GM18505 (cell line): ENCODE measurements around the gene GRID1.

ENCODE experiments used
- ATAC-seq: cut with Tn5 transposase; IDR thresholded peaks from one replicate; pipeline ENCODE4 v1.9.1; 2021; ENCODE audit not compliant: unreplicated experiment
- POLR2A ChIP-seq: IDR thresholded peaks from 4 replicates; pipeline ENCODE4 v1.6.1; 2011; ENCODE audit warnings: borderline replicate concordance; ENCODE audit not compliant: insufficient read depth, insufficient read length; ENCODE audit errors: extremely low read depth

The GRID1 gene

DNA sequence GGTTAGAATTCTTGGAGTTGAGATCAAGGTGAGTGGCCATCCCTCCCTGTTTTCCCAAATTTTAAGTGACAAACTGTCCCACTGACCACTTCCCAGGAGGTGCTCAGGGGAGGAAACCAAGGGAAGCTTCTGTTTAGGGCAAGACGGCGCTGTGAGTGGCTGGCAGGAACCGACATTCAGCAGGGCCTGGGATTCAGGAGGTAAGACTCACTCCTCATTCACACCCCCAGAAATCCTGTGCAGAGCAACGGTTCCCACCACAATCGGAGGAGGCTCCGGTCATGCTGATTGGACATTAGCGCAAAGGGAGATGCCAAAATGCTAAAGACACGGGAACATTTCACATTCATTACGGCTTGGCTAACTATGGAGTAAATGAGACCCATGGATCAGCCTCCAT is 200.9 kb downstream of the GRID1 start:
- TF ChIP-seq POLR2A: no peak
- no peak for ATAC-seq

DNA sequence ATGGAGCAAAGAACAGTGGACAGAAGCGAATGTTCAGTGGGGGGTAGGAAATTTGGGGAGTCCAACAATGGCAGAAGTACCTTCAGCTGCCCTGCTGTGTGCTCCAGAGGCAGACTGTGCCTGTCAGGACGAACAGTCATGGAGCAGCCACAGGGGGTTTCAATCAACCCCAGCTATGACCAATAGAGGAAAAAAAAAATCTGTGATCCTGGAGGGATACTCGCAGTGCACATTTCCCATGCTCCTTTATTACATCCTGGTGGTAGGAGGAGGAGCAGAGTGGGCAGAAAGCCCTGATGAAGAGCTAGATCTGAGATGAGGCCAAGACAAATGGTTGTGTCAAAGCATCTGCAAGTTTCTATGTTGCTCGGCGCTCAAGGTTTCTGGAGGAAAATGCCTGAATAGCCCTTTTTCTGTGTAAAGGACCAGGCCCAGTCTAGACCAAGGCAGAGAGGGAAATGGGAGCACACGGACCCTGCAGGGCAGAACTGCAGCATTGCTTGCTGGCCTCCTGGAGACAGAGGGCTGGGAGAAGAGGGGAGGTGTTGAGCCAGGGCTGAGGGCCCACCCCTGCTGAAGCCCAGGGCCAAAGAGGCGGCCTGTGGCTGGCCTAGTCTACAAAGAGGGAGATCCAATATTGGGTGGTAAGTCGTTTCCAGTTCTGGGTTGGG is 201.5 kb downstream of the GRID1 start:
- no peak for TF ChIP-seq POLR2A
- ATAC-seq: no peak

DNA sequence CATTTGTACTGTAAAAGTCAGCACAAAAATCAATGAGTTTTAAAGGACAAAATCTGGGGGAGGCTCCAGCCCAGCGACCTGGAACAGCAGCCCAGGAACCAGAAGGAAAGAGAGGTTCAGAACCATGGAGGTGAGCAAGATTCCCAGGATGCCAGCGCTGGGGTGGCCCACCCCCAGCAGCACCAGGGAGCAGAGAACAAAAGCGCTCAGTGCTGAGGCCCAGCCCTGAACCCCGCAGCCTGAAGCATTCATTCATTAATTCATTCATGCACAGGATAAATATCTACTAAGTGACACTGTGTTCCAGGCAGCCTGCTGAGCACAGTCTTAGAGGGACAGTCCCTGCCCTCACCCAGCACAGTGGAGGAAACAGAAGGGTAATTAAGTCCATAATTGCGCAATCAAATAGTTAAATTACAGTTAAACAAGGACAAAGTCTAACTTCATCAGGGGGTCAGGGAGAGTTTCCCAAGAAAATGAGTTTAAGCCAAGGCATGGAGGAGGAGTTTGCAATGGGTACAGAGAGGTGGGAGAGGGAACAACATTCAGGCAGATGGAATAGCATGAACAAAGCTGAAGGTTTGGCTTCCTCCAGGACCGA is 202.3 kb downstream of the GRID1 start:
- no peak for ATAC-seq
- TF ChIP-seq POLR2A: no peak

DNA sequence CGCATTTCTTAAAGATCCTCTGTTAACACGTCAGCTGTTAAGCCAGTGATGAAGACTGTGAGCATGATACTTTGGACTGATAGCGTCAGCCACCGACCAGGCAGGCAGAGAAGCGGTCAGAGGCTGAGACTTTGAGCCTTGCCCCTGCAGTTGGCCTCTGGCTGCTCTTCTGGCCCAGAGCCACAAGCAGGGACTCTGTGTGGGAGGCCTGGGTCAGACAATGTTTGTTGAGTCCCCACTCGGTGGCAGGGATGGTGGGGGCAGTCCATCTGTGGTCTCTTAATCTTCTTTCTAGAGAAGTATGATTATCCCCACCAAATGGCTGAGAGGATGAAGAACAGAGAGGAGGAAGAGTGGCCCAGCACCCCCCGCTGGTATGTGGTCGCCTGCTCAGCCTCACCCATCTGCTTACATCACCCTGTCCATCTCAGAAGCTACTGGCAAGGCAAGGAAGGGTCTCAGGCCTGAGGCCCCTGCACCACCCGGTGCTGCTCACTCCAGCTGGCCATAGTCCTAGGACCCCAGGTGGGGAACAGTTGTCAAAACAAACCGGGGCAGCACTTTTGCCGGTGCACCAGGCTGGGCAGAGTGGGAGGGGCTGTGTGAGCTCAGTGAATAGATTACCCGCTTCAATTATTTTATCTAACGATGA is 202.9 kb downstream of the GRID1 start:
- ATAC-seq: no peak
- TF ChIP-seq POLR2A: no peak

DNA sequence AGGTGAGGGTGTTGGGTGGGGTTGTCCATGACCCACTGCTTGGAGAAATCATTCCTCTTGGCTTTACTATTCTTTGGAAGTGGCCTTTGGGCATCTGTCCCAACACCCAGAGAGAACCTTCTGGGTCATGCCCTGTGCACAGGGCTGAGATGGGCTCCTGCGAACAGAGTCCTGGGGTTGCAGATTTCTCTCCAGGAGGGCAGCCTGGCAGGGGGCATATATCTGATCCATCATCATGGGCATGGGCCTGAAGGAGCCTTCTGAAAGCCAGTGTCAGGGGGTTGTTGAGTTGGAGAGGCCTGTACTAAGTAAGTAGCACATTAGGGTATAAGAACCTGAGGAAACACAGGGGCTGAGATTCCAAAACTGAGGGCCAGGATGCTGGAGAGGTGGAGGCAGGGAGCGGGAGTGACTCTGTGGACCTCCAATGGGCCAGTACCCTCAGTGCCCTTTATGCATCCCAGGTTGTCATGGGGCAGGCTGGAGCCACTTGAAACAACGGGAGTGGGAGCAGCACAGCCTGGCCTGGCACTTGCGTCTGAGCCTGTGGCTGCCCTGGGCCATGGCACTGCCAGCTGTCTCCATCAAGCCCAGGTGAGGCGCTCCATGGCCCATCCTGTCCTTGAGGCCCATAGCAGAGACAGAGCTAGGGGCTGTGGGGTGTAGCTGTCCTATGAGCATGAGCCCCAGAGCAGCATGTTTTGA is 203.7 kb downstream of the GRID1 start:
- ATAC-seq: no peak
- no peak for TF ChIP-seq POLR2A

DNA sequence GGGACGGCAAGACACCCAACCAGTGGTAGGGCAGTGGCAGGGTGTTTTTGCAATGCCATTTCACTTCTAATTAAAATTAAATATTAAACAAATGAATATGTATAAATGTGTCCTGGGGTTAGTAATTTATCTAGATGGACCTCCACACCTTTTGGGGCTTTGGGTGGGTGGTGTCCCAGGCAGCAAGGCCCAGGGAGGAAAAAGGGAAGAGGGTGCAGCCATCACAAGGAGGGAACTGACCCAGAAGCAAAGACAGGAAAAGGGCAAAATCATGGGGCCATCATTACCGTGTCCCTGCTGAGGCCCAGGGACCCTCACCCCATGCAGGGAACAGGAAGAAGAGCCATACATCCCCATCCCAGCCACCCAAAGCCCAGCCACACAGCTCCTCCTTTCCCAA is 204.6 kb downstream of the GRID1 start:
- no peak for ATAC-seq
- TF ChIP-seq POLR2A: no peak

DNA sequence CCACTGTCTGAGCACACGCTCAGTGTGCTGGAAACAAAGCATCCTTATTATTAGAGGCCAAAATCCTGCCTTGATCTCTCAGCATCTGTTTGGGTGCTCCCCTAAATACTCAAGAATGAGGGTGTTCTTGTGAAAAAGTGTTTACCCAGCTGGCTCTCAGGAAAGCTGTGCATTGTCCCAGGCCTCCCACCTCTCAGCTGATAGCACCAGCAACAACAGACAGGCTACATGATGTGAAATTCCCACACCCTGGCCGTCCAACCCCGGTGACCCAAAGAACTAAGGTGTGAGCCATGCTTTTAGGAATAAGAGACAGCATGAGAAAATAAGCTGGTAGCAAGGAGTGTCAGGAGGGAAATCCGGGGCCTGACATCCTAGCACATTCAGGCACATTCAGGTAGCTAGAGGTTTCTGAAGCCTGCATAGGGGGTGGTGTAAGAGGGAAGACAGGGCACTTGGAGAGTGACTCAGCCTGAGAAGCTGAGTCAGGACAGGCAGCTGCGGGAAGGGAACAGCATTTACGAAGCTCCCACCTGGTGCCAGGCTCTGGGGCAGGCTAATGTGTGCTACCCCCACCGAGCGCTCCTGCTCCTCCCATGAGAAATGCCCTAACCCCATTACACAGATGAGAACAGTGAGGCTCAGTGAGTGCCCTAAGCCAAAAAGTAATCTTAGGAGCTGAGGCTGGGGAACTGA is 205.6 kb downstream of the GRID1 start:
- no peak for TF ChIP-seq POLR2A
- ATAC-seq: no peak

DNA sequence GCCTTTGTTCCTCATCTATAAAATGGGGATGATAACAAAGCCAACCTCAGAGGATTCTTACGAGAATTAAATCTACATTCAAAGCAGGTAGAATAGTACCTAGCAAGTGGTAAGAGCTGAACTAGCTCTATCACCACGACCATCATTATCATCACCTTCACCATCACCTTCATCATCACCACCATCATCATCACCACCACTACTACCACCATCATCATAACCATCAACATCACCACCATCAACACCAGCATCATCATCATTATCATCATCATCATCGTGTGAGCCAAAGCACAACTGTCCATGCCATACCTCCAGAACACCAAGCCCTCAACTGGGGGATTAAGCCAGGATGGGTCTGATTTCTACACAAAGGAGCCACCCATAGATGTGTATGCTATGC is 206.8 kb downstream of the GRID1 start:
- no peak for TF ChIP-seq POLR2A
- ATAC-seq: no peak

DNA sequence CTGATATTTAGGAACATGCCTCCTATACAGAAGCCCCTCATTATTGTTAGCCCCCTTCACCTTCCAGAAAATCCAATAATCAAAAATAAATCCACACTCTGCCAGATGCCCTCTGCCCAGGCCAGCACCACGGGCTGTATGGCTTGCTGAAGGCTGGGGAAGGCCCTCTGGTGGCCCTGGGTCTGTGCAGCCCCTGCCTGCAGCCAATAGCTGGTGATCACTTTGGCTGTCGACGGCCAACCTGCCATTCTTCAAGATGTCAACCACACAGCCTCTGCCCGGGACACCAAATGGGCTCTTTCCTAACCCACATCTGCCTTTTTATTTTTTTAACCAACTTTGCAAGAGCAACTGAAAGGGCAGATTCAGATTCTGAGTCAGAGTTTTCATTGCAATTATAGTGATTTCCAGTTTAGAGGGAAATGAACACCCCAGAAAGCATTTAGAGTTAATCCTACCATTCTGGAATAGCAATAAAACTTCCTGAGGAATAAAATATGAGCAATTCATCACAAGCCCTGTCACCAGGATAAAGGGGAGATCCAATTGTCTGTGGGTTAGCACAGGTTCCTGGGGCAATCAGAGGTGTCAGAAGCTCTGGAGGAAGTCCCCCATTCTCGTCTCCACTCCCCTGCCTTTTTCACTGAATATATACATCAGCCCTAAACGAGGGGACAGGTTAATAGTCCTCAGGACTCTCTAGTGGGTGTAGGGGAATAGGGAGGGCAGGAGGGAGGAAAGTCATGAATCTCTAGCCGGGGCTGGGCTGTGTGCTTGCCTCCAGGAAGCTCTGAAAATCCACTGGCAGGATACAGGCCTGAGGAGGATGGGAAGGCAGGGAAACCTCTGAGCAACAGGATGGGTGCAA is 211.3 kb downstream of the GRID1 start:
- no peak for ATAC-seq
- TF ChIP-seq POLR2A: no peak

DNA sequence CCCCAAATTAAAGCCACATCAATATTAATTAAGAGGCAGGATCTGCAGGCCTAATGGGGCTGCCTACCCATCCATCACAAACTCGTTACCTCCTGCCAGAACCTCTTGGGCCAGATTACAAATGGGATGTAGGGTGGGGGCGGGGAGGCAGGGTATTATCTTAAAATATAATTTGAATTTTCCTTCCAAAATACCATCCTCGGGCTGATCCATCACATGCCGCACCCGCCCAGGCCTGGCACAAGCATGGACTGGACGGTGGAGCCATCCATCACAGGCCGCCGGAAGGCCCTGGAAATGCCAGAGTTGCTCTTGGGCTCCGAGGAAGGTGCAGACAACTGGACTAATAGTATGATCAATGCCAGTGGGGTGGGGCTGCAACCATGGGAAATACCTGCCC is 212.8 kb downstream of the GRID1 start:
- no peak for TF ChIP-seq POLR2A
- ATAC-seq: no peak

DNA sequence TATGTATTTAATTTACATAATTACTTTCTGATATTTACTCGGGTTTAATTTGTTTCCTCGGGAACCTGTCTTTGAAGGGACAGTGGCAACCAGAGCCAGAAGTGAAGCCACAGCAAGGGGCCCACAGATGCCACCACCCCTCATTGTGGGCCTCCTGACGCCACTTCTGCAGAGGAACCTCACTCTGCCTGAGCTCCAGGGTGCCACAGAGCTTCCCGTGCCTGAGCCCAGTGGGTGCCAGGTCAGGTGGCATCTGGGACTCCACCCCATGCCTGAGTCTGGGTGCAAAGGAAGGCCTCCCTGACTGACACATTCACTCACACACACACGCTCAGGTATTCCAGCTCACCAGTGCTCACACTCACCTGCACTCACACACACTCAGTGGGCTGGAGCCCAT is 213.7 kb downstream of the GRID1 start:
- ATAC-seq: no peak
- TF ChIP-seq POLR2A: no peak

DNA sequence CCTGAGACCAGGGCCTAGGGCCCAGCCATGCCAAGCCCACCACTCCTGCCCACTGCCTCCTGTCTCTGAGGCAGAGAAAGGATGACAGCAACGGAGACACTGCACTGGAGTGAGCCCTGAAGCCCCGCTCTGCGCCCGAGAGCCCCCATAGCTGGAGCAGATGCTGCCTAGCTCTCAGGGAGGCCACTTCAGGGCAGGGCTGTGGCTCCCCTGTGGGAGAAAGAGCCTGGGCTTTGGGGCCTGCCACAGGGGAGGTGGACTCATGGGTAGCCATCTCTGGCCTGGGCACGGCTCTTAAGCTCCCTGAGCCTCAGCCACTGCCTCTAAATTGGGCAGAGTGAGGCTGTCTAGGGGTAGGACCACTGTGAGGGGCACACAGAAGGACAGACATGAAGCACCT is 214.2 kb downstream of the GRID1 start:
- no peak for ATAC-seq

More for the DNA sequence above, 214.2 kb downstream of the GRID1 start:
- no peak for TF ChIP-seq POLR2A
